ENCODE results near the gene BCAS1. TPM values are rescaled to one million over a fixed set of nuclear protein-coding genes. Genes with fewer than 3 reads are reported as not detected.
A peak's percentile ranks its signal among the peaks of the same experiment; 100 is the strongest.

BCAS1 gene
- total RNA-seq, 2 donors from 2014 or later = not detected

DNA sequence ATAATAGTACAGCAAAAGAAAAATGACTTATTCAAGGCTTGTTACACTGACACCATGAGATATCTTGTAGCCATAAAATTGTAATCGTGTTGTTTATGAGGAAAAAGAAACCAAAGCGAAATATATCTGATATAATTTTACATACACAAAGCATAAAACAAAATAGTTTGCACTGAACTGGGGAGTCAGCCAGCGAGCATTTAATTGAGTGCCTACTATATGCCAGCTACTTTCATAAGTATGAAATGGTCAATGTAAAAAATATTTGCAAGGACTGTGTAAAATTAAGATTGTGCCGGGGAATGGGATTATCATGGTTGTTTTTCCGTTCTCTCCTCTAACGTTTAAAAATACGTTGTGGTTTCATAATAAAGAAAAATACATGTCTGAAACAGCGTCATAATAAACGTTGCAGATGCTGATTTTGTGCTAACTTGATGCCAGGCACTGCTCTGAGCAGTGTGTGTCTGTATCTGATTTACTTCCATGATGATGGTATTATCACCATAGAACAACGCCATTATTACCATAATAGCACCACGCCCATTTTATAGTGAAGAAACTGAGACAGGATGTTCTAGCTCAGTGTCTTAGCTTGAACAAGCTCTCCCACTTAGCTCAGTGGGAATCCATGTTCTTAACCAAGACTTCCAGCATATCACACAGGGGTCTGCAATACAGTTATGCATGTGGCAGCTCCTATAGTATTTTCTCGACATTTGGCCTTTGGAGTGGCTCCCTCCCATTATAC is 144.6 kb downstream of the BCAS1 start:
- no peak for ATAC-seq (replicated peaks in 1 of 2)
- H3K36me3 Mint-ChIP-seq (ENCODE audit: insufficient read depth in 2 of 2) = no peaks in the 10 kb centered on the region
- H3K4me3 Mint-ChIP-seq = peak overlapping the region in 1 of 2 donors; percentile 45
- H3K4me1 Mint-ChIP-seq (ENCODE audit: low read depth) = peaks cover 47% of the 10 kb centered on the region
- DNase-seq = no peak
- H3K27ac Mint-ChIP-seq = peak overlapping the region; percentile 86
- H3K9me3 Mint-ChIP-seq = no peaks in the 10 kb centered on the region
- H3K27me3 Mint-ChIP-seq (ENCODE audit: low read depth) = no peaks in the 10 kb centered on the region

GRCh38 chr20:53923566-53924369 is 146.6 kb downstream of the BCAS1 start:
- Mint-ChIP-seq H3K27ac (no peak overlapping the region), H3K36me3 (ENCODE audit: insufficient read depth in 2 of 2) (no peaks in the 10 kb centered on the region), H3K27me3 (ENCODE audit: low read depth) (no peaks in the 10 kb centered on the region), H3K4me3 (no peak overlapping the region), H3K4me1 (ENCODE audit: low read depth) (peaks cover 26% of the 10 kb centered on the region), H3K9me3 (no peaks in the 10 kb centered on the region)
- ATAC-seq (replicated peaks in 1 of 2) (no peak), DNase-seq (no peak)

- Mint-ChIP-seq H3K9me3 (no peaks in the 10 kb centered on the region), H3K27me3 (ENCODE audit: low read depth) (no peaks in the 10 kb centered on the region), H3K4me3 (no peak overlapping the region), H3K4me1 (ENCODE audit: low read depth) (peaks cover 27% of the 10 kb centered on the region), H3K36me3 (ENCODE audit: insufficient read depth in 2 of 2) (no peaks in the 10 kb centered on the region), H3K27ac (peak overlapping the region; percentile 24)
- ATAC-seq (replicated peaks in 1 of 2) (no peak), DNase-seq (no peak)
Measured at GRCh38 chr20:53922901-53923314, 147.5 kb downstream of the BCAS1 start.

- peaks cover 0 to 2% of the 10 kb centered on the region in 2 donors for H3K36me3 Mint-ChIP-seq (ENCODE audit: insufficient read depth in 2 of 2)
- no peak overlapping the region for H3K27ac Mint-ChIP-seq
- ATAC-seq (replicated peaks in 1 of 2) (no peak), DNase-seq (no peak)
- H3K27me3 Mint-ChIP-seq (ENCODE audit: low read depth) = no peaks in the 10 kb centered on the region
- H3K4me1 Mint-ChIP-seq (ENCODE audit: low read depth) = peaks cover 30% of the 10 kb centered on the region
- no peak overlapping the region for H3K4me3 Mint-ChIP-seq
- H3K9me3 Mint-ChIP-seq = no peaks in the 10 kb centered on the region
Measured at GRCh38 chr20:53921443-53921973, 148.9 kb downstream of the BCAS1 start.

GRCh38 chr20:53920647-53921245 is 149.6 kb downstream of the BCAS1 start:
- Mint-ChIP-seq H3K9me3 (no peaks in the 10 kb centered on the region), H3K4me1 (ENCODE audit: low read depth) (peaks cover 30% of the 10 kb centered on the region), H3K36me3 (ENCODE audit: insufficient read depth in 2 of 2) (peaks cover 0 to 2% of the 10 kb centered on the region in 2 donors), H3K4me3 (no peak overlapping the region), H3K27me3 (ENCODE audit: low read depth) (no peaks in the 10 kb centered on the region), H3K27ac (no peak overlapping the region)
- ATAC-seq (replicated peaks in 1 of 2) = no peak
- no peak for DNase-seq

- ATAC-seq (replicated peaks in 1 of 2) = no peak
- peaks cover 0 to 2% of the 10 kb centered on the region in 2 donors for H3K36me3 Mint-ChIP-seq (ENCODE audit: insufficient read depth in 2 of 2)
- no peaks in the 10 kb centered on the region for H3K9me3 Mint-ChIP-seq
Measured at GRCh38 chr20:53919886-53920285, 150.5 kb downstream of the BCAS1 start.

GRCh38 chr20:53918949-53919361 is 151.4 kb downstream of the BCAS1 start:
- Mint-ChIP-seq H3K36me3 (ENCODE audit: insufficient read depth in 2 of 2) (peaks cover 0 to 2% of the 10 kb centered on the region in 2 donors), H3K27ac (no peak overlapping the region), H3K27me3 (ENCODE audit: low read depth) (no peaks in the 10 kb centered on the region), H3K4me3 (no peak overlapping the region), H3K9me3 (no peaks in the 10 kb centered on the region), H3K4me1 (ENCODE audit: low read depth) (peaks cover 47% of the 10 kb centered on the region)
- ATAC-seq (replicated peaks in 1 of 2) (no peak), DNase-seq (no peak)

More at GRCh38 chr20:53919886-53920285, 150.5 kb downstream of the BCAS1 start:
- H3K4me3 Mint-ChIP-seq = no peak overlapping the region
- H3K27me3 Mint-ChIP-seq (ENCODE audit: low read depth) = no peaks in the 10 kb centered on the region
- DNase-seq = no peak
- H3K27ac Mint-ChIP-seq = no peak overlapping the region
- peaks cover 38% of the 10 kb centered on the region for H3K4me1 Mint-ChIP-seq (ENCODE audit: low read depth)

GRCh38 chr20:53918020-53918311 is 152.4 kb downstream of the BCAS1 start:
- H3K27me3 Mint-ChIP-seq (ENCODE audit: low read depth) = no peaks in the 10 kb centered on the region

GRCh38 chr20:53917145-53918019 is 153.0 kb downstream of the BCAS1 start:
- peak in 1 of 2 donors; percentile 24 for ATAC-seq (replicated peaks in 1 of 2)

More at GRCh38 chr20:53918020-53918311, 152.4 kb downstream of the BCAS1 start:
- Mint-ChIP-seq H3K27ac (no peak overlapping the region), H3K9me3 (no peaks in the 10 kb centered on the region), H3K36me3 (ENCODE audit: insufficient read depth in 2 of 2) (peaks cover 0 to 2% of the 10 kb centered on the region in 2 donors), H3K4me1 (ENCODE audit: low read depth) (peaks cover 54% of the 10 kb centered on the region), H3K4me3 (no peak overlapping the region)
- ATAC-seq (replicated peaks in 1 of 2) (no peak), DNase-seq (no peak)

GRCh38 chr20:53916173-53916512 is 154.3 kb downstream of the BCAS1 start:
- peaks cover 56% of the 10 kb centered on the region for H3K4me1 Mint-ChIP-seq (ENCODE audit: low read depth)
- DNase-seq = no peak

More at GRCh38 chr20:53917145-53918019, 153.0 kb downstream of the BCAS1 start:
- Mint-ChIP-seq H3K27me3 (ENCODE audit: low read depth) (no peaks in the 10 kb centered on the region), H3K4me3 (peak overlapping the region; percentile 1 to 9), H3K36me3 (ENCODE audit: insufficient read depth in 2 of 2) (peaks cover 0 to 2% of the 10 kb centered on the region in 2 donors), H3K9me3 (no peaks in the 10 kb centered on the region), H3K4me1 (ENCODE audit: low read depth) (peaks cover 54% of the 10 kb centered on the region), H3K27ac (no peak overlapping the region)
- DNase-seq = no peak

DNA sequence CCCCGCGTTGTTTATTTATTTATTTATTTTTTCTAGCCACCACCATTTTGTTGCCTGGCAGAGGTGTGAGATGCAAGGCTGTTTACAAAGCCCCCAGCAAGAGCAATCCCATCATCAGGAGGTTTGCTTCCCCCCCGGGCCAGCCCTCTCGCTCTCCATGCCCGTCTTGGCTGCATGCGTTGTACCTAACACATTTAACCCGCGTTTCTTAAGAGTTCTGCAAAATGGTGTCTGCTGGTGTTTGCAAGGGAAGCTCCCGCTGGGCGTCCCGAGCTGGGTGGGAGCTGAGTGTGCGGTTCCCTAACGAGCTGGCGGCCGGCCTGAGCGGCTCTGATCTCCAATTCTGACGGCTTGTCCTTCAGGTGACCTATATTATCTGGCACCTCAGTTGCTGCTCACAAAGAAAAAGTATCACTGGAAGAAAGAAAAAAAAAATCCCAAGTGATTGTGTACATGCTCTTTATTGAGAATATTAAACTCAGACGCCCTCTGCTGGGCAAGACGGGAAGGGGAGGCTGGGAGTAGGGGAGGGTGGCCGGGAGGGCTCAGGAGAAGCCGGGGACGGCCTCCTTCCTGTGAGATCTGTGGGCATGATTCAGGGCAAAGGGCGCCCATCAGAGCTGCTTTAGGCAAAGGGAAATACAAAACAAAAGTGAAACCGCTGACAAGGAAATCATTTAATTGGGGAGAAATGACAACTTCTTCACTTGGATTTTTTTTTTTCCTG is 154.8 kb downstream of the BCAS1 start:
- no peaks in the 10 kb centered on the region for H3K9me3 Mint-ChIP-seq

More at GRCh38 chr20:53916173-53916512, 154.3 kb downstream of the BCAS1 start:
- H3K27me3 Mint-ChIP-seq (ENCODE audit: low read depth) = no peaks in the 10 kb centered on the region
- no peaks in the 10 kb centered on the region for H3K9me3 Mint-ChIP-seq
- H3K36me3 Mint-ChIP-seq (ENCODE audit: insufficient read depth in 2 of 2) = peaks cover 0 to 2% of the 10 kb centered on the region in 2 donors
- H3K27ac Mint-ChIP-seq = peak overlapping the region; percentile 89
- peak overlapping the region; percentile 92 to 98 for H3K4me3 Mint-ChIP-seq
- peak; percentile 12 to 22 for ATAC-seq (replicated peaks in 1 of 2)

More for the DNA sequence above, 154.8 kb downstream of the BCAS1 start:
- Mint-ChIP-seq H3K36me3 (ENCODE audit: insufficient read depth in 2 of 2) (peaks cover 0 to 2% of the 10 kb centered on the region in 2 donors), H3K4me1 (ENCODE audit: low read depth) (peaks cover 56% of the 10 kb centered on the region), H3K27ac (peak overlapping the region; percentile 89), H3K4me3 (peak overlapping the region; percentile 92 to 98), H3K27me3 (ENCODE audit: low read depth) (no peaks in the 10 kb centered on the region)
- ATAC-seq (replicated peaks in 1 of 2) (peak; percentile 91 to 93), DNase-seq (peak; percentile 94 to 96)

All from activated T-cell treated with anti-CD3 and anti-CD28 coated beads, Interleukin-2, amount 50 U/mL, for 72 hours (primary cell).